Glomerular visceral epithelial cell (primary cell): ENCODE data around the gene HPS5.

Experiments
- DNase-seq: peaks from one replicate; pipeline ENCODE4 v3.0.0-alpha.2; 2016; ENCODE audit errors: extremely low spot score

The HPS5 gene

DNA sequence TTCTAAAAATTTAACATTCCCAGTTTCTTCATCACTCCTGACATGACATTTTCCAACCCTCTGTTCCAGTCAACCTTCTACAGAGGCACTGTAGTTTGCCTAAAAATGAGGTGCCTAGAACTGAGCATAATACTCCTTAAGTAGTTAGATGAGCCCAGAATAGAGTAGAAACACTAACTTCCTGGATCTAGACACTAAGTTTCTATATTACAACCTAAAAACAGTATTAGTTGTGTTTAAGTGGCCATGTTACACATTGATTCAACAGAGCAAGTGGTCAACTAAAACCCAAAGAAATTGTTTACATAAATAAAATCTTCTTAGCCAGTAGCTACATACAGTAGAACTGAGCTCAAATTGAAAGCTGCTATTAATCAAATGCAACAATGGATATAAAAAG lies 1.3 kb downstream of the HPS5 start:
- no peak for DNase-seq

DNA sequence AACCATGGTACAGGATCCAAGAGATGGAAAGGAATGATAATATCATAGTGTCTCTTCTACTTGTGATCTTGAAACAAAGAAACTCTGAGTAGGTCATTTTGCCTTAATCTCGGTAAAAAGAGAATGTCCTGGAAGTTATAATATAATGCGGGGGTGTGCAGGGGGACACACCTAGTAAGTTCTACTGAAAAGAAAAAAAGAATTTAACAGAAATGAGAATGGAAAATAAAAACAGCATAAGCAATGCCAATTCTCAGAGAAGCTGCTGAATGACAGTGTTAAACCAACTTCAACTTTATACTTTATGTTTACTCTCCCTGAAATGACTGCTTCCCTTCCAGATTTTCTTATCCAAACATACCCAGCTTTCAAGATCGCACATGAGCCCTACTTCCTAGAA lies 2.0 kb downstream of the HPS5 start:
- no peak for DNase-seq

DNA sequence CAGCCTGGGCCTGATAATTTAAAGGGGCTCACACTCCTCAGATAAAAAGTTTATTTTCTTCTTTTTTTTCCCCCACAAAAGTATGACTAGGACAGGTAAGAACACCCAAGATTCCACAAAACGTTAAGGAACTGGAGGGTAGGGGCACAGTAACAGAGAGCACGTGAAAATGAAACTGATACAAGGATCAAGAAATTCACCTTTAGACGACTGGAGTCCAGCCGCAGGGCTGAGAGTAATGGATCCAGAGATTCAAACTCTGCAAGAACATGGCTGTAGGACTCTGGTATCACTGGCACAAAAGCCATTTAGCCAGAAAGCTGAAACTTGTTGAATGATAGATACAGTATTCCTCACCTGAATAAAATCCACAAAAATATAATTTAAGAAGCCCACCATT lies 4.4 kb downstream of the HPS5 start:
- no peak for DNase-seq

DNA sequence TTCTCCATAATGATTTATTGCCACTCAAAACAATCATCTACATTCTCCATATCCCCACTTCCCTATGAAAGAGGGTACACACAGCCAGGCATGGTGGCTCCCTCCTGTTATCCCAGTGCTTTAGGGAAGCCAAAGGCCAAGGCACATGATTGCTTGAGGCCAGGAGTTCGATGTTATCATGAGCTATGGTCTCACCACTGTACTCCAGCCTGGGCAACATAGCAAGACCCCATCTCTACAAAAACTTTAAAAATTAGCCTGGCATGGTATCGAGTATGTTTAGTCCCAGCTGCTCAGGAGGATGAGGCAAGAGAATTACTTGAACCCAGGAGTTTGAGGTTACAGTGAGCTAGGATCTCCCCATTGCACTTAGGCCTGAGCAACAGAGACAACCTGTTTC lies 6.0 kb downstream of the HPS5 start:
- no peak for DNase-seq

DNA sequence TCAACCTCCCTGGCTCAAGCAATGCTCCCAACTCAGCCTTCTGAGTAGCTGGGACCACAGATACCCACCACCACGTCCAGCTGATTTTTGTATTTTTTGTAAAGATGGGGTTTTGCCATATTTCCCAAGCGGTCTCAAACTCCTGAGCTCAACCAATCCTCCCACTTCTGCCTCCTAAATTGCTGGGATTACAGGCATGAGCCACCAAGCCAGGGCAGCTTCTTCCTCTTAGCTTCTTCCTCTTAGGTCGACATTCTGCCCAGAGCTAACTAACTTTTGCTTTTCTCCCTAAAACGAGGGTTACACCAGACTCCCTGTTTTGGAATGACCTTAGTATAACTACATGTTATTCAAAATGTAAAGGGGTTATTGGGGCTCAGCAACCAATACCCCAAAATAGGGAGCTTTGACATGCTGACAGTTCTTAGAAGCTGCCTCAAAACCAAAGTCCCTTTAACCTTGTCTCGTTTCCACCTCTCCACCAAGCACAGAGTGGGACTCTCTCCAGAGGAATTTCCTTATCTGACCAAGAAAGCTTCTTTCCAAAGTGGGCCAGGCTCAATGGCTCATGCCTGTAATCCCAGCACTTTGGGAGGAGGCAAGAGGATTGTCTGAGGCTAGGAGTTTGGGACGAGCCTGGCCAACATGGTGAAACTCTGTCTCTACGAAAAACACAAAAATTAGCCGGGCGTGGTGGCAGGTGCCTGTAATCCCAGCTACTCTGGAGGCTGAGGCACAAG lies 7.0 kb downstream of the HPS5 start:
- DNase-seq, result no peak

DNA sequence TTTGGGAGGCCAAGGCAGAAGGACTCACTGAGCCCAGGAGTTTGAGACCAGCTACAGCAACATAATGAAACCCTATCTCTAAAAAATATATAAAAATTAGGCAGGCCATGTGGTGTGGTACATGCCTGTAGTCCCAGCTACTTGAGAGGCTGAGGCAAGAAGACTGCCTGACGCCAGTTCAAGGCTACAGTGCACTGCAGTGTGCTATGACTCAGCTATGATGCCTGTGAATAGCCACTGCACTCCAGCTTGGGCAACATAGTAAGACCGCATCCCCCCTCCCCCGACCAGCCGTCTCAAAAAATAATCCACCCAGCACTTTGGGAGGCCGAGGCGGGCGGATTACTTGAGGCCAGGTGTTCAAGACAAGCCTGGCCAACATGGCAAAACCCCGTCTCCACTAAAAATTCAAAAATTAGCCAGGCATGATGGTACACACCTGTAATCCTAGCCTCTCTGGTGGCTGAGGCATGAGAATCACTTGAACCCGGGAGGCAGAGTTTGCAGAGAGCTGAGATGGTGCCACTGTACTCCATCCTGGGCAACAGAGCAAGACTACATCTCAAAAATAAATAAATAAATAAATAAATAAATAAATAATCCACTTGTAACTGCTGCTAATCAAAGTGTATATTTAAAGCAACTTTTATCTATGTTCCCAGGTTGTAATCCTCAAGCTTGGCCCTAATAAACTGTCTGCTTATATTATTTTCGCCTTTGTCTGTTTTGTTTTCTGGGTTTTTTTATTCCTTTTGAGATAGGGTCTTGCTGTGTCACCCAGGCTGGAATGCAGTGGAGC lies 7.8 kb downstream of the HPS5 start:
- no peak for DNase-seq

DNA sequence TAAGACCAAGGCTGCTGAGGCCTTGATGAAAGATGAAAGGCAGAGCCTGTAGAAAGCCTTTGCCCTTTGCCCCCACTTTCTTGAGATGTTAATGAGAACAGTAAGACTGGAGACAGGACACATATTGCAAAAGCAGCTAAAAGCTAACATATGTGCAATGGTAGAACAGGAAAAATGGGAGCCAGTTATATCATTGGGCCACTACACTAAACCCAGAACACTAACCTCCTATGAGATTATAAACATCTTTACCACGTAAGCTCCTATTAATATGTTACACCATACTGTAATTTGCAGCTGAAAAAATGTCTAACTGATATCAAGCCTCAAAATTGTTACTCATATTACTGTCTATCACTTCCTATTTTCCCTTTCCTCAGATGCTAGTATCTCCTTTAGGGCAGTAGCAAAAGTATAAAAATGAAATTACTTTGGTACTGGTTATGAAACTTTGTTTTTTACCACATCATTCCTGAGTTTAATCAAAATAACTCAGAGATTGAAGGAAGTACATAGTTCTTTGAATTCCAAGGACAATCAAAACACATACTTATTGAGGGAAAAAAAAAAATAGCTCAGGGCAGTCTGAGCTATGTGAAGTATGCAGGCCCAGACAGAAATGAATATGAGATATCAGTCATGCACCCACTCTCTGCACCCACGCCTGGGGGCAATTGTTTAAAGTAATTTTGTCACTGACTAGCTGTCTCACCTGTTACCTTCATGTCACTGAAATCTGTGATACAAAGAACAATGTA lies 9.1 kb downstream of the HPS5 start:
- DNase-seq, result no peak

DNA sequence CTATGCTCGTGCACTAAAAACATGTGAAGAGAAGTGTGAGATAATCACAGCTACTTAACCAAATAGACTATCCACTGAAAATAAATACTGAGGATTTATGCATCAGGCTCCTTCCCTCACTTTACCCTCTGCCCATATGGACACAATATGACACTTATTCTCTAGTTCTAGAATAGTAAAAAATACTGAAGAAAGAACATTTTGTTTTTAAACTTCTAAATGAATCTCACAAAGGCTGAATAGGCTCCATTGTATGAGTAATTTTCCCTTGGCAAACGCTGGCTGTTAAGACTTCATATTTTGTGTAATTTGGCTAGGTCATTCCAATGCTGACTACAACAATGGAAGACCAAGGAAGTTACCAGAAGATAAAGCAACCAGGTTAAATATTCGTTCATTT lies 9.9 kb downstream of the HPS5 start:
- DNase-seq, result no peak

DNA sequence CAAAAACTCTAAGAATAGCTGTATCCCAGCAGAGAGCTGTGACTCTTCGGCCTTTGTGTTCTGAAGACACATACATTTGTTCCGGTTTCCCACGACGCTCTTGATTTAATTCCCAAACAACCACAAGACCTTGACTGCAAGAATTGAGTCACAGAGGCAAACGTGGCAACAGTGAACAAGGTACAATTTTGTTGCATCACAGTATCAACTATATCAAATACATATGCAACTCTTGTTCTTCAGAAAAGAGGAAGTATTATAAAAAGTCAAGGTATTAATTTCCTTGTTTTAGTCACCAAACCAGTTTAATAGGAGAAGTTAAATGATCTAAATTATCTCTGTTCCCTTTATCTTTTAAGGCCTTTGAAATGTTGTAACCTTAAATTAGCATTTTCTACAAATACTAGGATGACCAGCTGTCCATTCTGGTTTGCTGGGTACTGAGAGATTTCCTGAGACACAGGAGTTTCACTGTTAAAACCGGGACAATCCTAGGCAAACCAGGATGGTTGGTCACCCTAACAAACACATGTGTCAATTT lies 11.1 kb downstream of the HPS5 start:
- no peak for DNase-seq

DNA sequence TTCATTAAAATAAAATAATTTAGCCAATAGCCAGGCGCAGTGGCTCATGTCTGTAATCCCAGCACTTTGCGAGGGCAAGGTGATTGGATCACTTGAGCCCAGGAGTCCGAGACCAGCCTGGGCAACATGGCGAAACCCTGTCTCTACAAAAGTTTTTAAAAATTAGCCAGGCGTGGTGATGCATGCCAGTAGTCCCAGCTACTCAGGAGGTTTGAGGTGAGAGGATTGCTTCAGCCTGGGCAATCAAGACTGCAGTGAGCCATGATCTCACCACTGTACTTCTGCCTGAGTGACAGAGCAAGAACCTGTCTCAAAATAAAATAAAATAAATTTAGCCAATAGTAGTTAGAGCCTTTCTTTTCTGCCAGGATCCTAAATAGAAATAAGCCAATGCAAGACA lies 12.2 kb downstream of the HPS5 start:
- no peak for DNase-seq

DNA sequence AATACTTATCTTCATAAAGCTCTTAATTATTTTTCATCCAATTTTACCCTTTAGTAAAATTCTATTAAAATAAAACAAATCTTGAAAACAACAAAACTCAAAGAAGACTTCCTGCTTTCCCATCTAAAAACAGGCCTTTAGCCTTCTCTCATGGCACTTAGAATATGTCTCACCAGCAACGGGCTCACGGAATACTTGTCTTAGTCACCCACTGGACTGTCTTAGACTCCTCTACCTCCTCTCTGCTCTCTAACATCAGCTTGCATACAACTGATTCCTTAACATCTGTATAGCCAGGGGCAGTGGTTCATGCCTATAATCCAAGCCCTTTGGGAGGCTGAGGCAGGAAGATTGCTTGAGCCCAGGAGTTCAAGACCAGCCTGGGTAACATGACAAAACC lies 13.7 kb downstream of the HPS5 start:
- no peak for DNase-seq

DNA sequence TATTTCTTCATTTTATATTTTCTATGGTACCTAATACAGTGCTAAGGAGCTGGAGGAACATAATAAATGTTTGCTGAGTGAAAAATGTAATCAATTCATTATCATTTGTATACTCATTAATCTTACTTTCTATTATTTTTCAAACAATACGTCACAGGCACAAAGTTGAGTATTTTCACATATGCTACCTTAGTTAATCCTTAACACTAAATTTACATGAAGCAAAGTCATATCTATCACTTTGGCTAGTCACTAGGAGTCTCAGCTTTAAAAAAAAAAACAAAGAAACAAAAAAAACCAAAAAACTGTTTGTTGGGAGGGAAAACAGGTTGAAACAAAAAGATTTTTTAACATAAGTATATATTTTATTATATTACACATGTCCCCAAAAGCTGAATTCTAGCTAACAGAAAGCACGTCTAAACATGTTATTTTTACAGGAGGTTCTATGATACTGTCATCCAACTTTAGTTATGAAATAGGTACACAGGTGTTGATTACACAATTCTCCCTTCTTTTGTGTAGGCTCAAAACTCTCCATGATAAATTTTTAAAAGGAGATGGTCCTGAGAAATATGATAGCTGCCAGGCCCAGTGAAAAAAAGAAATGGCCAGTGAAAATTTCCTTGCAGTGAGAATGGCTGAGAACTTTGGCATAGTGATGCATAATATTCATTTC lies 14.3 kb downstream of the HPS5 start:
- no peak for DNase-seq

DNA sequence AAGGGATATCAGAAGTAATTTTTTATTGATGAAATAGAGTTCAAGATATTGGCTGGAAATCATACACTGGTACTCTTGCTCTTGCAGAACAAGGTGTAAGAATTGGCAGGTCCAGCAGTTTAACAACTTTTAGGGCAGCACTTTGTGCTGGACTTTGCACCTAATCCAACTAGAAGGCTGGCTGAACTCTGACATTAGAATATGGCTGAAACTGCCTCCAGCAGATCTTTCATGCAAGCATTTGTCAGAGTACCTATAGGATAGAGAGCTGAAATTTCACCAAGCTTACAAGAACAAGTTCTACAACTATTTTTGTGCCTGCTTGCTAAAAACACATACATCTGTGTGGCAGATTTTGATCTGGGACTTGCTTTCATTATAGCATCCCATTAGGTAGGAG lies 17.2 kb downstream of the HPS5 start:
- no peak for DNase-seq

DNA sequence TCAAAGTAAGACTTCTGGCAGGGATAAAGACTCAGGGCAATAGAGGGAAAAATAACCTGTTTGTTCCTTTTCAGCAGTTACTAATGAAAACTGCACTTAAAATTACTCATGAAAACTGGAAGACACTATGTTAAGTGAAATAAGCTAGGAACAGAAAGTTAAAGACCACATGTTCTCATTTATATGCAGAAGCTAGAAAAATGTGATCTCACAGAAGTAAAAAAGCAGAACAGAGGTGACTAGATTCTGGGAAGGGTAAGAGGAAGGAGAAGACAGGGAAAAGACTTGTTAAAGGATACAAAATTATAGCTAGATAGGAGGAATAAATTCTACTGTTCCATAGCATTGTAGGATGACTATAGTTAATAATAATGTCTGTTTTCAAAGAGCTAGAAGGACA lies 22.2 kb downstream of the HPS5 start:
- no peak for DNase-seq

DNA sequence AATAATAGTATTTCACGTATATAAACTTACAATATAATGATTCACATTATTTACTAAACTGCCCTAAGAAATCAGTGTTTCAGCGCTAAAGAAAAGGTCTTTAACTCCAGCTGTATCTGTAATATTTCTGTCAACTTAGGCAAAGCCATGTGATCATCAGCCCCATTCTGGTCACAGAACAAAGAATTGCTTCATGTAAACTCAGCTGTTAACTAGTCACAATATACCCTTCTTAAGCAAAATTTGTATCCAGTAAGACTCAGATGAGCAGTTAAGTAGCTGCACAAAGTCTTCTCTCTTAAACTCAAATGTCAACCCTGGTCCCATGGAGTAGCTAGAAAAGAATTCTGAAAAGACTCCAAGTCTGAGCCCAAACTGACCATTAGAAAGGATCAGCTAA lies 26.6 kb downstream of the HPS5 start:
- DNase-seq, result no peak

DNA sequence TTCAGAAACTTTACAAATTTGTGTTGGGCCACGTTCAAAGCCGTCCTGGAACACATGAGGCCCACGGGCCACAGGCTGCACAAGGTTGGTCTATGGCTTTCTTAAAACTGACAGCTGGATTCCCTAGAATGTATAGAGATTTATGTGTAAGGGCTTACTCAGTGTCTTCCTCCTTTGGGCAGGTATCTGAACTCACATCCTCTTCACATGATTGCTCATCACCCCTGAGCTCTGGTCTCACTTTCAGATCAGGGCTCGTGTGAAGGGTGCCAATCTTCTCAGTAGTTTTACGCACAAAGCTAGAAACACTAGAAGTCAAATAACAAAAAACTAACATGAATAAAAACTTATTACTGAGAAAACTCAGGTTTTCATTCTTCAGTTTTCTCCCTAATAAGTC lies 27.1 kb downstream of the HPS5 start:
- no peak for DNase-seq

DNA sequence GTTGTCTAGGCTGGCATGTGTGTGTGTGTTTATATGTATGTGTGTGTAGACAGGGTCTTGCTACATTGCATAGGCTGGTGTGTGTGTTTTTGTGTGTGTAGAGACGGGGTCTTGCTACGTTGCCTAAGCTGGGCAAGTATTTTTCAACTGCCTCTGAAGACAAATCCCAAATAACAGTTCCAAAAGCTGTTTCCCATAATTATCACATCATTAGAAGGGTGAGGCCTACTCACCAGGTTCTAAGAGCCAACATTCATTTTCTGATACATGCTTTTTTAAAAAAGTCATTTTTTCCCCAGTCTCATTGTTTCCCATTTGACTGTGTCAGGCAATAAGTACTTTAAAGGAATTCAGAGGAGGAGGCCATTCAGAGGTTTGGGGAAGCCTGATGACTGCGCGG lies 33.0 kb downstream of the HPS5 start:
- no peak for DNase-seq

DNA sequence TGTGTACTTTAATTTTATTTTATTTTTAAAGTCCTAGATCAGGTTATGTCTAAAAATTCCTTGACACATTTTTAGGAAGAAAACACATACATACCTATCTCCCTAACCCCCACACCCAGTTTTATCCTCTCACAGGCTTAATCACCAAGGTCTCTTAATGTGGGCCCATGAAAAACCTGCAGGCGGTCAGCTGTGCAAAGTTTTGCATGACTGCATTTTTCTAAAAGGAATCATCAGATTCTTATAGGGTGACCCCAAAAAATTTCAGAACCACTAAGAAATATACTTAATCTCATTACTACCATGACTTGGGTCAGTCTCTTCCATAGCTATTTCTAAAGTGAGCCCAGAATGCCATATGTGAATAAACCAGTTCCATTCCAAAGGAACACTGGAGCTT lies 36.1 kb downstream of the HPS5 start:
- DNase-seq, result no peak

DNA sequence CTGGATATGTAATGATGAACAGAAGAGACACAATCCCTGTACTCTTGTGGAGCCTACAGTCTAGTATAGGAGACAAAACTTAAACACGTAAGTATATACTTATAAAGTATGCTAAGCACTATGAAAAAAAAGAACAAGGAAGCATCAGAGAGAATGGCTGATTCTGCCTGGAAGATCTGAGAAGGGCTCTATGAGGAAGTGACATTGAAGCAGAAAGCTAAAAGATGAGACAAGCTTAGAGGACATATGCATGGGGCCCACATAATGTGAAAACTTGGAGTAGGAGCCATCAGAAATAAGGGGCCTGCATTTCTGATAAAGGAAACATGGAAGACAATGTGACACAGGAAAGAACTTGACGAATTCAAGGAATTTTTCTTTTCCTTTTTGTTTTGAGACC lies 39.3 kb downstream of the HPS5 start:
- DNase-seq, result no peak

DNA sequence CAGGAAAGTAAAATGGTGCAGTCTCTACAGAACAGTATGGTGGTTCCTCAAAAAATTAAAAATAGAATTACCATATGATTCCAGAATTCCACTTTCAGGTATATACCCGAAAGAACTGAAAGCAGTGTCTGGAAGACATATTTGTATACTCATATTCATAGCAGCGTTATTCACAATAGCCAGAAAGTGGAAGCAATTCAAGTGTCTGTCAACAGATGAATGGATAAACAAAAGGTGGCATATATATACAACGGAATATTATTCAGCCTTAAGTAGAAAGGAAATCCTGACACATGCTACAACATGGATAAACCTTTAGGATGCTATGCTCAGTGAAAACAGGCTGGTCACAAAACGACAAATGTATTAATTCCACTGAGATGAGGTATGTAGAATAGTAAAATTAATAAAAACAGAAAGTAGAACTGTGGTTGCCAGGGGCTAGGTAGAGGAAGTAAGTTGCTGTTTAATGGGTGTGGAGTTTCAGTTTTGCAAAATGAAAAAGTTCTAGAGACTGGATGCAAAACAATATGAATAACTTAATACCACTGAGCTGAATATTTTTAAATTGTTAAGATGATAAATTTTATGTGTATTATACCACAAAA lies 41.4 kb downstream of the HPS5 start:
- DNase-seq, result no peak

DNA sequence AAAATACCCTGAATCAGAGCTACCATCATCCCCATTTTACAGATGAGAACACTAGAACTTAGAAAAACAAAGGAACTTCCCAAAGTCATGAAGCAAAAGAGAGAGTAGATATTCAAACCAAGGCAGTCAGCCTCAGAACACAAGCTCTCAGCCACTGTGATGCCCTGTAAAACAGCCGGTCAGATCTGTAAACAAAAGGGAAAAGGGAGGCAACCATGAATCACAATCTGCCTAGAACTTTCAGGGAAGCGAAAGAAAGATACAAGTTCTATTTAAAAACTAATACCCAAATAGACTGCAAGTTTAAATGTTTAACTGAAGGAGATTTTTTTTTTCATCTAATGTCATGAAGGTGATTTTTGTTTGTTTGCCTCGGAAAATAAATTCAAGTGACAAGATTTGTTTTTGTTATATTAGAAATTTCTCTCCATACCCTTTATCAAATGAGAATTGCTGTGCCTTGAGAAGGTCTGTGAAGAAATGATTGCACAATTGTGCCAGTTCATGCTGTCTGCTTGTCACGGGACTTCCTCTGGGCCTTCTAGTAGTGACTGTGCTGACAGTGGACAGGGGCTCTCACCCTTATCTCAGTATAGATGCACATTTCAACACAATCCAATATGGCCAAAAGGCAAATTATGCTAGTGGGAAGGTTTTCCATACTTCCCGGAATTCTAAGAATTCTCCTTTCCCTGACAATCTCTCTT lies 44.2 kb downstream of the HPS5 start:
- no peak for DNase-seq
